Activated T-cell treated with anti-CD3 and anti-CD28 coated beads, Interleukin-2, amount 50 U/mL, for 72 hours (primary cell): ENCODE measurements around the gene SLC11A2. TPM values are rescaled to one million over a fixed set of nuclear protein-coding genes. Genes with fewer than 3 reads are reported as not detected.
A peak's percentile ranks its signal among the peaks of the same experiment; 100 is the strongest.
"Not testable (repeated sequence)": the region's sequence is repeated elsewhere in the genome, so short reads cannot be mapped to it uniquely, and the experiment has no call there.

Experiments
- ATAC-seq, 2 donors: fragments of 150-1000 bp; cut with Tn5 transposase; replicated peaks in 1 of 2; 2 replicates each; pipeline ENCODE4 v1.10.0; 2021; ENCODE audit warnings: moderate library complexity in 2 of 2, mild to moderate bottlenecking in 1 of 2
- DNase-seq, 2 donors: peaks; one replicate each; pipeline ENCODE4 v3.0.0; 2021 to 2022; ENCODE audit warnings: mixed read lengths in 1 of 2
- H3K27ac Mint-ChIP-seq: one replicate; pipeline ENCODE4 v1.8.0; 2022; ENCODE audit warnings: mild to moderate bottlenecking, moderate library complexity, mixed read lengths
- H3K27me3 Mint-ChIP-seq: one replicate; pipeline ENCODE4 v1.8.0; 2022; ENCODE audit warnings: low read depth, mixed read lengths
- H3K36me3 Mint-ChIP-seq, 2 donors: one replicate each; pipeline ENCODE4 v1.8.0; 2022; ENCODE audit warnings: mixed read lengths in 2 of 2, mild to moderate bottlenecking in 1 of 2; ENCODE audit not compliant: insufficient read depth in 2 of 2
- H3K4me1 Mint-ChIP-seq: one replicate; pipeline ENCODE4 v1.8.0; 2022; ENCODE audit warnings: low read depth, mixed read lengths
- H3K4me3 Mint-ChIP-seq, 2 donors: one replicate each; pipeline ENCODE4 v1.8.0; 2022; ENCODE audit warnings: mild to moderate bottlenecking in 2 of 2, mixed read lengths in 2 of 2, moderate library complexity in 2 of 2
- H3K9me3 Mint-ChIP-seq, 2 donors: one replicate each; pipeline ENCODE4 v1.8.0; 2022; ENCODE audit warnings: mixed read lengths in 2 of 2
- total RNA-seq, 2 donors: library from RNA; stranded (reverse); gene quantifications; one replicate each; pipeline ENCODE4 v1.2.3, GENCODE V29; 2022

Gene SLC11A2
- total RNA-seq, 2 donors from 2014 or later: 44.8 to 54.5 TPM

- peak overlapping the region in 1 of 2 donors; percentile 80 for H3K4me3 Mint-ChIP-seq
- no peaks in the 10 kb centered on the region for H3K36me3 Mint-ChIP-seq
- no peak for ATAC-seq
- H3K27ac Mint-ChIP-seq: peak overlapping the region; percentile 33
- no peak for DNase-seq
- peaks cover 63% of the 10 kb centered on the region for H3K4me1 Mint-ChIP-seq
- no peaks in the 10 kb centered on the region for H3K27me3 Mint-ChIP-seq
- H3K9me3 Mint-ChIP-seq: no peaks in the 10 kb centered on the region
Measured at GRCh38 chr12:51020448-51021182, 5.6 kb downstream of the SLC11A2 start.

GRCh38 chr12:51019927-51020326, 6.3 kb downstream of the SLC11A2 start:
- no peak for ATAC-seq
- peaks cover 56% of the 10 kb centered on the region for H3K4me1 Mint-ChIP-seq

GRCh38 chr12:51018956-51019355, 7.2 kb downstream of the SLC11A2 start:
- Mint-ChIP-seq H3K36me3 (no peaks in the 10 kb centered on the region), H3K4me1 (peaks cover 47% of the 10 kb centered on the region), H3K27ac (no peak overlapping the region), H3K27me3 (no peaks in the 10 kb centered on the region), H3K9me3 (no peaks in the 10 kb centered on the region), H3K4me3 (no peak overlapping the region)
- ATAC-seq (no peak), DNase-seq (no peak)

More at GRCh38 chr12:51019927-51020326, 6.3 kb downstream of the SLC11A2 start:
- H3K4me3 Mint-ChIP-seq: no peak overlapping the region
- DNase-seq: no peak
- H3K27me3 Mint-ChIP-seq: no peaks in the 10 kb centered on the region
- no peaks in the 10 kb centered on the region for H3K36me3 Mint-ChIP-seq
- H3K27ac Mint-ChIP-seq: no peak overlapping the region
- no peaks in the 10 kb centered on the region for H3K9me3 Mint-ChIP-seq

DNA sequence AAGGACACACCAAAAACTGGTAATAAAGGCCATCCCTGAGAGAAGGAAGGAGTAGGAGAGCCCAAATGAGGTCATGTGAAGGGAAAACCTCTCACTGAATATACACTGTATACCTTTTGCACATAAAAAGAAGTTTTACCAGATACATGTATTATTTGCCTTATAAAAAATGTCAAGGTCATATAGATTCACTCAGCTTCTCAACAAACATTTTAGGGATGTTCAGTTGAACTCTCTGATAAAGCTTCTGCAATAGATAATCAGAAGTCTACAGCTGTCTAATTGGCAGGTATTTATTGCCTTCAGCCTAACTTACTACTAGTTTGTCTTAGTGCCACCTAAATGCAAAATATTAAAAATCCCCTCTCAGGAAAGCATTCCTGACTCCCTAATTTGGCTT, 8.7 kb downstream of the SLC11A2 start:
- H3K4me1 Mint-ChIP-seq: peaks cover 40% of the 10 kb centered on the region

GRCh38 chr12:51014467-51014866, 11.7 kb downstream of the SLC11A2 start:
- not testable (repeated sequence) for H3K9me3 Mint-ChIP-seq, H3K27ac Mint-ChIP-seq, H3K4me3 Mint-ChIP-seq, ATAC-seq, H3K36me3 Mint-ChIP-seq, H3K27me3 Mint-ChIP-seq, DNase-seq
- peaks cover 39% of the 10 kb centered on the region for H3K4me1 Mint-ChIP-seq

More for the DNA sequence above, 8.7 kb downstream of the SLC11A2 start:
- H3K4me3 Mint-ChIP-seq: peak overlapping the region in 1 of 2 donors; percentile 7
- DNase-seq (no peak), ATAC-seq (no peak)
- no peaks in the 10 kb centered on the region for H3K9me3 Mint-ChIP-seq
- H3K27ac Mint-ChIP-seq: no peak overlapping the region
- H3K27me3 Mint-ChIP-seq: no peaks in the 10 kb centered on the region
- H3K36me3 Mint-ChIP-seq: no peaks in the 10 kb centered on the region

DNA sequence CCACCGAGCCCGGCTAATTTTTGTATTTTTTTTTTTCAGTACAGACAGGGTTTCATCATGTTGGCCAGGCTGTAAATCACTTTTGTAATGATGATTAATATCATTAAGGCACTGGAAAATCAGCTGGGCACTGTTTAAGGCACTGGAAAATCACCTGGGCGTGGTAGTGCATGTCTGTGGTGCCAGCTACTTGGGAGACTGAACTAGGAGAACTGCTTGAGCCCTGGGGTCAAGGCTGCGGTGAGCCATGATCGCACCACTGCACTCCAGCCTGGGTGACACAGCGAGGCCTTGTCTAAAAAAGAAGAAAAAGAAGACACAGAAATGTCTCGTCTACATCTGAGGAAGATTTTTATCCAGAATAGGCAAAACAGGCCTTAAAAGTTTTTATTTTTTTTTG, 12.7 kb downstream of the SLC11A2 start:
- Mint-ChIP-seq H3K9me3 (no peaks in the 10 kb centered on the region), H3K27me3 (no peaks in the 10 kb centered on the region), H3K27ac (peak overlapping the region; percentile 75), H3K4me1 (peaks cover 42% of the 10 kb centered on the region), H3K4me3 (peak overlapping the region in 1 of 2 donors; percentile 49), H3K36me3 (peaks cover 0 to 3% of the 10 kb centered on the region in 2 donors)
- DNase-seq (no peak), ATAC-seq (no peak)

- no peak for DNase-seq
- Mint-ChIP-seq H3K36me3 (peaks cover 3 to 5% of the 10 kb centered on the region in 2 donors), H3K27ac (peak overlapping the region; percentile 96), H3K9me3 (no peaks in the 10 kb centered on the region), H3K27me3 (no peaks in the 10 kb centered on the region), H3K4me1 (peaks cover 42% of the 10 kb centered on the region), H3K4me3 (peak overlapping the region in 1 of 2 donors; percentile 49)
- ATAC-seq: peak in 1 of 2 donors; percentile 22
Measured at GRCh38 chr12:51012570-51013236, 13.5 kb downstream of the SLC11A2 start.

DNA sequence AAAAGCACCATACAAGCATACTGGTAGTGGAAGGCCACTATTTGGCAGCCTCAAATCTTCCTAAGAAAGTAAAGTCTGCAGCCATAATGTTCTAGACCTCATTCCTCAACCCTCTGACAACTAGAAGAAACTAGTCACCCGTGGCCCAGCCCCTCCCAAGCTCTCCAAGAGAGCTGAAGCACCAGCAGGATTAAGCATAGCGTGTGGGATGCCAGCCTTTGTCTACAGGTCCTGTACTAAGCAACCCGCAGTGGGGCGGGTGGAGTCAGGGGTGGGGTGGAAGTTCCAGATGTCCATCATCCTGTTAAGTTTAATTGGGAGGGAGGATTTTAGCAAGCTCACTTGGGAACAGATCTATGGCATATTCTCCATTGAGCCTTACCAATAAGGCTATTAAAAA, 14.2 kb downstream of the SLC11A2 start:
- Mint-ChIP-seq H3K27me3 (no peaks in the 10 kb centered on the region), H3K4me1 (peaks cover 38% of the 10 kb centered on the region), H3K4me3 (no peak overlapping the region), H3K36me3 (peaks cover 3 to 11% of the 10 kb centered on the region in 2 donors), H3K9me3 (no peaks in the 10 kb centered on the region), H3K27ac (no peak overlapping the region)
- DNase-seq: no peak
- no peak for ATAC-seq

GRCh38 chr12:51009056-51009440, 17.1 kb downstream of the SLC11A2 start:
- peak; percentile 60 to 61 for DNase-seq
- H3K27ac Mint-ChIP-seq: peak overlapping the region; percentile 96
- peaks cover 37% of the 10 kb centered on the region for H3K4me1 Mint-ChIP-seq

GRCh38 chr12:51008329-51009055, 17.7 kb downstream of the SLC11A2 start:
- Mint-ChIP-seq H3K9me3 (no peaks in the 10 kb centered on the region), H3K36me3 (peaks cover 3 to 25% of the 10 kb centered on the region in 2 donors), H3K4me1 (peaks cover 37% of the 10 kb centered on the region), H3K4me3 (peak overlapping the region; percentile 64 to 89), H3K27ac (peak overlapping the region; percentile 96), H3K27me3 (no peaks in the 10 kb centered on the region)
- DNase-seq (no peak), ATAC-seq (no peak)

More at GRCh38 chr12:51009056-51009440, 17.1 kb downstream of the SLC11A2 start:
- Mint-ChIP-seq H3K27me3 (no peaks in the 10 kb centered on the region), H3K4me3 (peak overlapping the region; percentile 64 to 89), H3K36me3 (peaks cover 3 to 23% of the 10 kb centered on the region in 2 donors), H3K9me3 (no peaks in the 10 kb centered on the region)
- ATAC-seq: peak; percentile 81 to 91

DNA sequence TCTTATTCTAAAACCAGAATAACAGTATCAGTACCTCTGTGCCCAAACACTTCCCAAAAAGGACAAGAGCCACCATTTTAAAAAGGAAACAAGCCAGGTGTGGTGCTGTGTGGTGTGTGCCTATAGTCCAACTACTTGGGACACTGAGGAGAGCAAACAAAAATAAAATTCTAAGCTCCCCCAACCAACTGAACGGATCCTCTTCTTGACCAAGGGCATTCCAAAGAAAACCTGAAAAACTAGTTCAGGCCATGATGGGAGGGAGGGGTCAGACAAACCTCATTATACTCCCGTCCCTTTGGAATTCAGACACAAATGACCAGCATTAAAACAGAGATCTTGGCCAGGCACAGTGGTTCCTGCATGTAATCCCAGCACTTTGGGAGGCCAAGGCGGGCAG, 20.5 kb downstream of the SLC11A2 start:
- DNase-seq: no peak
- Mint-ChIP-seq H3K4me1 (peaks cover 20% of the 10 kb centered on the region), H3K27ac (peak overlapping the region; percentile 31), H3K36me3 (peaks cover 4 to 25% of the 10 kb centered on the region in 2 donors), H3K9me3 (no peaks in the 10 kb centered on the region), H3K27me3 (no peaks in the 10 kb centered on the region), H3K4me3 (no peak overlapping the region)
- no peak for ATAC-seq

- Mint-ChIP-seq H3K4me3 (no peak overlapping the region), H3K27ac (peak overlapping the region; percentile 31), H3K9me3 (no peaks in the 10 kb centered on the region), H3K4me1 (peaks cover 20% of the 10 kb centered on the region), H3K36me3 (peaks cover 4 to 27% of the 10 kb centered on the region in 2 donors), H3K27me3 (no peaks in the 10 kb centered on the region)
- ATAC-seq: no peak
- DNase-seq: no peak
Measured at GRCh38 chr12:51005030-51005429, 21.2 kb downstream of the SLC11A2 start.

DNA sequence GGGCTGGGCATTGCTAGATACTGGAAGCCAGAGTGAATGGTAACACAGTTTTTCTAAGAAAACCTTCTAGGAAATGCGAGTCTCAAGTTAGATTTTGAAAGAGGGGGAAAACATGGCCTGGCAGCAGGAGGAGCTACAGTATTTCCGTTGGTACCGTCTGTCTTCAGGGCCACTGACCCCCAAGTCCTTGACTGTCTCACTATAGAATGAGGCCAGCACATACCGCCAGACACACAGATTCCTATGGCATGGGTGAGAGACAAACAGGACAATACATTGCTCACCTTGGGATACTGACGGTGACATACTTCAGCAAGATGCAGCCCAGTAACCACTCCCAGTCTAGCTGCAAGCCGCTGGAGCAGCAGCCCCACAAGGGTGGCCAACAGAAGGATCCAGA, 21.7 kb downstream of the SLC11A2 start:
- ATAC-seq (no peak), DNase-seq (no peak)
- peaks cover 19% of the 10 kb centered on the region for H3K4me1 Mint-ChIP-seq
- H3K36me3 Mint-ChIP-seq: peaks cover 5 to 28% of the 10 kb centered on the region in 2 donors
- no peak overlapping the region for H3K27ac Mint-ChIP-seq
- no peak overlapping the region for H3K4me3 Mint-ChIP-seq
- H3K27me3 Mint-ChIP-seq: no peaks in the 10 kb centered on the region
- no peaks in the 10 kb centered on the region for H3K9me3 Mint-ChIP-seq
